Astrocyte of the cerebellum (primary cell): ENCODE data around the gene TM4SF20.

ENCODE experiments used
- DNase-seq: peaks from one replicate; pipeline ENCODE4 v3.0.0-alpha.2; 2011; ENCODE audit warnings: low read depth
- H3K4me3 ChIP-seq: 2 replicates; pipeline ENCODE4 v1.5.1; 2011; ENCODE audit warnings: mild to moderate bottlenecking, low read depth, low read length, moderate library complexity
- in situ Hi-C: cut with HindIII; loops from 2 replicates; pipeline ENCODE4 v1.10.0; 2017; ENCODE audit warnings: low sequenced_read_pairs
- TF ChIP-seq, protein P1 (sequence below): IDR thresholded peaks from 2 replicates; pipeline ENCODE4 v1.5.1; 2012; ENCODE audit warnings: low read length, low read depth, moderate library complexity, mild to moderate bottlenecking; ENCODE audit errors: missing control alignments

TM4SF20 gene

DNA sequence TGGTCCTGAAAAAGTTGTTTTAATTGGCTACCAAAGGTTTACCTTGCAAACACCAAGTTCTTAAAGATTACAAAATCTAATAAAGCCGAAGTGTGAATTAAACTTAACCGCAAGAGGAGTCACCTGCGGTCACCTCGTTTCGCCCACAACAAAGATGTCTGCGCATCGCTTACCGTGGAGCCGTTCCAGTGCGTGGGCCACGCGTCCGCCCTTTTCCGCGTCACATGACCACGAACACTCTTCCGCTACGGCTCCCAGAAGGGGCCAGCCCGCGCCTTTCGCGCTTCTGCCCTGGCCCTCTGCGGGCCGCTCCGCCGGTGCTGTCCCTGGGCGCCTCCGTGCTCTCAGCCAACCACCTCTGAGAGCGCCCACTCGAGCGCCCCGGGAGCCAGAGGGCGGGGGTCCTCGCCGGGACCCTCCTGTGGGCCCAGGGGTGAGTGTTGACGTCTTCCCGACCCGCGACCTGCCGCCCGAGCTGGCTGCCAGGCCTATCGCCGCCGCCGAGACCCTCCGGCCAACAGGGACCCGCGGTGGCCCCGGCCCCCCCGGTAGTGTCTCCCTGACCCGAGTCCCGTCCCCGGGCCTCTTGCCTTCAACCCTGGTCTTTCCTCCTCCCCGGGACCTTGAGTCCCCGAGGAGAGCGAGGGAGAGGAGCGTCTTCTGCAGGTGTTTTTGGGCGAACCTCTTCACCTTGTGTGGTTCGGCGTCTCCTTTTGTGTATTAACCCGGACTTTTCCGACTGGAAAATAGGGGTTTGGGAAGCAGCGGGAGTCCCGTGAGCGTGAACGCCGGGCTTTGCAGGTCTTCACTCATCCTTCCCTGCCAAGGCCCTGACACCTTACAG, 53.9 kb downstream of the TM4SF20 start, which contains the start of gene MFF:
Gene MFF, plus strand, starts transcription at position 257 of the 844 bp plus-strand sequence. CDS start 5,415 bp downstream, outside the sequence.
- TF ChIP-seq, protein P1, sequence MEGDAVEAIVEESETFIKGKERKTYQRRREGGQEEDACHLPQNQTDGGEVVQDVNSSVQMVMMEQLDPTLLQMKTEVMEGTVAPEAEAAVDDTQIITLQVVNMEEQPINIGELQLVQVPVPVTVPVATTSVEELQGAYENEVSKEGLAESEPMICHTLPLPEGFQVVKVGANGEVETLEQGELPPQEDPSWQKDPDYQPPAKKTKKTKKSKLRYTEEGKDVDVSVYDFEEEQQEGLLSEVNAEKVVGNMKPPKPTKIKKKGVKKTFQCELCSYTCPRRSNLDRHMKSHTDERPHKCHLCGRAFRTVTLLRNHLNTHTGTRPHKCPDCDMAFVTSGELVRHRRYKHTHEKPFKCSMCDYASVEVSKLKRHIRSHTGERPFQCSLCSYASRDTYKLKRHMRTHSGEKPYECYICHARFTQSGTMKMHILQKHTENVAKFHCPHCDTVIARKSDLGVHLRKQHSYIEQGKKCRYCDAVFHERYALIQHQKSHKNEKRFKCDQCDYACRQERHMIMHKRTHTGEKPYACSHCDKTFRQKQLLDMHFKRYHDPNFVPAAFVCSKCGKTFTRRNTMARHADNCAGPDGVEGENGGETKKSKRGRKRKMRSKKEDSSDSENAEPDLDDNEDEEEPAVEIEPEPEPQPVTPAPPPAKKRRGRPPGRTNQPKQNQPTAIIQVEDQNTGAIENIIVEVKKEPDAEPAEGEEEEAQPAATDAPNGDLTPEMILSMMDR = peak; percentile 22
- peak; percentile 80 for DNase-seq
- in situ Hi-C loops = no loop called here
- H3K4me3 ChIP-seq = peak within 1 kb of the TSS; percentile 59

DNA sequence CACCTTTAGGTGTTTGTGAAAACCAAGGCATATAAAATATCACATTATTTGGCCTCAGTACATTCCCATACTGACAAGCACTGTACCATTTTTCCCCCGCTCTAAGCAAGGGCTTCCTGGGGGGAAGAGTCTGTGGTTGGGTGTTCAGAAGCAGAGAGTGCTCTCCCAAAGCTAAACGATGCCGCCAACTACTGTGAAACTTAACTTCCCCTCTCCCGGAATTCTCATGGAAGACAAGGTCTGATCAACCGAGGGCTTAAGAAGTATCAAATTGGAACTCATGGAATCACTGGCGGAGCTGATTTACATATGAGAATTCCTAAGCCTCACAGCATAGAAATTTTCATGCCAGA, 54.5 kb downstream of the TM4SF20 start:
- no peak for DNase-seq
- in situ Hi-C loops = no loop called here

DNA sequence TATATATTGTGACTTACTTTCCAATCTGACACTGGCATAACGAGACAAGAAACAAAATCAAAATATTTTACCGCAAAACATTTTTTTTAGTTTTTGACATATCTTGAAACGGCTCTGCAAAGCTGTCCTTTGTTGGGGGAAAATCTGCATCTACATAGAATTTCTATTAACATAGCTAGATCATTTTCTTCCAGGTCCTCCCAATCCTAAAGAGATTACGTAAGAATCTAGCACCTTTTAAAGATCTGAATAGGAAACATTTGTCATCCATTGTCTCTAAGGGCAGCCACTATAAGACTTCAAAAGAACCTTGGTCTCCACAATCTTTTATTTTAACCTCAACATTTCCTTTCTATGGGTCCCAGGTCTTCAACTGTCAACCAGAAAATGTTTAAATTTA, 55.3 kb downstream of the TM4SF20 start:
- TF ChIP-seq, protein P1 = no peak
- in situ Hi-C loops = no loop called here
- no peak for DNase-seq
- no peak overlapping the region for H3K4me3 ChIP-seq

More for the DNA sequence above, 54.5 kb downstream of the TM4SF20 start:
- TF ChIP-seq, protein P1 = no peak
- H3K4me3 ChIP-seq = peak overlapping the region; percentile 59

DNA sequence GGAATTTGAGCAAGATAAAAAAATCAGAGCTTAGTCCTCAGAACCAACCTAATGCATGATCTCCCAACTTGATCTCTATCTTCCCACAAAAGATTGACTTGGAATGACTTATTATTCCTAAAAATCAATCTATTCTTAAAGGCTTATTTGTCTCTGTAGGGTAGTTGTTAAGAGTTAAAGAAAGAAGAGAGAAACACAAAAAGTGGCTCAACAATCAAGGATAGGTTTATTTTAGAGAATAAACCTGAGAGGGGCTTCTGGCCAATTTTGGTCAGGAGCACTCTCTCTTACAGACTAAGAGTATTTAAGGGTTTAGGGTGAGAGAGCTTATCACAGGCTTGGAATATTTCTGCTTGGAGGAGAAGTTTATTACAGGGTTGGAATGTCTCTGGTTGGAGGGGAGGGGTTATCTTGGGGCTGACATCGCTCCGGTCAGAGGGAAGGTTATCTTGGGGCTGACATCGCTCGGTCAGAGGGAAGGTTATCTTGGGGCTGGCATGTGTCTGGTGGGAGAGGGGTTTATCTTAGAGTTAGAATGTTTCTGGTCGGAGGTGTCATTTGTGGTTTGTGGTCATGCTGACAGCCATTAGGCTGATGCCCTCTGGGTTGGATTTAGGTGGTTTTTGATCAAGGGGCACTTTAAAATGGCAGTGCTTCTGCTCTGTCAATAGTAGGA, 56.4 kb downstream of the TM4SF20 start:
- in situ Hi-C loops = no loop called here
- DNase-seq = no peak
- TF ChIP-seq, protein P1 = no peak
- no peak overlapping the region for H3K4me3 ChIP-seq

DNA sequence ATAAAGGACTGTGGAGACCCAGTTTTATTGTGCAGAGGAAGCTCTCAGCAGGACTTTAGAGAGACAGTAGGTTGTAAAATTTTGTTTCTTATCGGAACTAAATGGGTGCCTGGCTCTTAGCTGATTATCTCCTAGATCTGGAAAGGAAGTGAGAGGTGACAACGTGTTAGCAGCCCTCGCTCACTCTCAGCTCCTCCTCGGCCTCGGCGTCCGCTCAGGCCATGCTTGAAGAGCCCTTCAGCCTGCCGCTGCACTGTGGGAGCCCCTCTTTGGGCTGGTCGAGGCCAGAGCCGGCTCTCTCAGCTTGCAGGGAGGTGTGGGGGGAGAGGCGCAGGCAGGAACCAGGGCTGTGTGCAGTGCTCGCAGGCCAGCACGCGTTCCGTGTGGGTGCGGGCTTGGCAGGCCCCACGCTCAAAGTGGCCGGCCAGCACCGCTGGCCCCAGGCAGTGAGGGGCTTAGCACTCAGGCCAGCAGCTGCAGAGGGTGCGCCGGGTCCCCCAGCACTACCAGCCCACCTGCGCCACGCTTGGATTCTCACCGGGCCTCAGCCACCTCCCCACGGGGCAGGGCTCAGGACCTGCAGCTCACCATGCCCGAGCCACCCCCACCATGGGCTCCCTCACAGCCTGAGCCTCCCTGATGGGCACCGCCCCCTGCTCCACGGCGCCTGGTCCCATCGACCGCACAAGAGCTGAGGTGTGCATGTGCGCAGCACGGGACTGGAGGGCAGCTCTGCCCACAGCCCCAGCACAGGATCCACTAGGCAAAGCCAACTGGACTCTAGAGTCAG, 58.6 kb downstream of the TM4SF20 start:
- in situ Hi-C loops = no loop called here

More for the DNA sequence above, 58.6 kb downstream of the TM4SF20 start:
- DNase-seq = no peak
- H3K4me3 ChIP-seq = no peak overlapping the region
- TF ChIP-seq, protein P1 = no peak
